OCI-M2 (cell line): ENCODE data around the gene CRY2.

Experiments used
- DNase-seq: peaks from one replicate; lab custom pipeline; 2025; ENCODE audit not compliant: unreplicated experiment; lab: John Stamatoyannopoulos, UW

The CRY2 gene

GRCh38 chr11:45929486-45930030 lies 82.3 kb downstream of the CRY2 start:
- DNase-seq = no peak

- DNase-seq = no peak
Measured at GRCh38 chr11:45930031-45930794, 82.9 kb downstream of the CRY2 start.

- no peak for DNase-seq
Measured at GRCh38 chr11:45930951-45931570, 83.8 kb downstream of the CRY2 start.

GRCh38 chr11:45931739-45932138 lies 84.5 kb downstream of the CRY2 start:
- DNase-seq = no peak

- no peak for DNase-seq
Measured at GRCh38 chr11:45932217-45932616, 84.9 kb downstream of the CRY2 start.
